Neural cell (in vitro differentiated cells): Measurements from ENCODE around the gene B4GALT5. TPM values are rescaled to one million over a fixed set of nuclear protein-coding genes. Genes with fewer than 3 reads are reported as not detected.

Experiments used
- H2AFZ ChIP-seq: fragments of 200-600, 300-800 bp; sonication (generic), shearing (Covaris generic); 2 replicates; pipeline ENCODE4 v1.6.0; 2014; ENCODE audit warnings: low read depth, mild to moderate bottlenecking, antibody characterized with exemption, low read length, moderate library complexity
- H3F3A ChIP-seq: fragments of 200-600 bp; shearing (Covaris generic); 2 replicates; pipeline ENCODE4 v1.6.1; 2016; ENCODE audit warnings: mild to moderate bottlenecking, moderate library complexity, mixed read lengths, antibody characterized with exemption, low read length; ENCODE audit not compliant: insufficient read depth, poor library complexity, severe bottlenecking
- H3K27ac ChIP-seq: fragments of 200-600, 300-800 bp; sonication (generic), shearing (Covaris generic); 2 replicates; pipeline ENCODE4 v1.5.1; 2014; ENCODE audit warnings: mild to moderate bottlenecking, low read length, moderate library complexity
- H3K27me3 ChIP-seq: fragments of 300-800, 200-600 bp; sonication (generic), shearing (Covaris generic); 2 replicates; pipeline ENCODE4 v1.6.0; 2014; ENCODE audit warnings: mild to moderate bottlenecking, low read depth, low read length, moderate library complexity; ENCODE audit not compliant: insufficient read depth
- H3K36me3 ChIP-seq: fragments of 300-800, 200-600 bp; sonication (generic), shearing (Covaris generic); 2 replicates; pipeline ENCODE4 v1.5.1; 2014; ENCODE audit warnings: mild to moderate bottlenecking, antibody characterized with exemption, low read length, moderate library complexity; ENCODE audit not compliant: insufficient read depth
- H3K4me2 ChIP-seq: fragments of 300-800, 200-600 bp; sonication (generic), shearing (Covaris generic); 2 replicates; pipeline ENCODE4 v1.6.0; 2014; ENCODE audit warnings: mild to moderate bottlenecking, low read length
- H3K4me3 ChIP-seq: fragments of 300-800, 200-600 bp; sonication (generic), shearing (Covaris generic); 2 replicates; pipeline ENCODE4 v1.5.1; 2014; ENCODE audit warnings: mild to moderate bottlenecking, low read length, moderate library complexity
- H3K79me2 ChIP-seq: fragments of 200-600 bp; shearing (Covaris generic); replicated peaks from 2 replicates; pipeline ENCODE4 v1.6.0; 2014; ENCODE audit warnings: mild to moderate bottlenecking, low read length, moderate library complexity; ENCODE audit not compliant: insufficient read depth
- H3K9ac ChIP-seq: fragments of 300-800, 200-600 bp; sonication (generic), shearing (Covaris generic); 2 replicates; pipeline ENCODE4 v1.6.1; 2016; ENCODE audit warnings: mild to moderate bottlenecking, low read length, mixed read lengths
- H3K9me2 ChIP-seq: fragments of 200-600 bp; shearing (Covaris generic); 2 replicates; pipeline ENCODE4 v1.6.1; 2016; ENCODE audit warnings: mild to moderate bottlenecking, low read length, mixed read lengths; ENCODE audit not compliant: insufficient read depth
- H3K9me3 ChIP-seq: fragments of 200-600, 300-800 bp; sonication (generic), shearing (Covaris generic); 2 replicates; pipeline ENCODE4 v1.6.1; 2016; ENCODE audit warnings: mild to moderate bottlenecking, mixed run types, low read length, moderate library complexity, mixed read lengths
- H4K20me1 ChIP-seq: fragments of 200-600 bp; shearing (Covaris generic); 2 replicates; pipeline ENCODE4 v1.6.1; 2016; ENCODE audit warnings: mild to moderate bottlenecking, mixed run types; ENCODE audit not compliant: insufficient read depth
- EP300 ChIP-seq: fragments of 450-650 bp; conservative IDR thresholded peaks from 2 replicates; pipeline ENCODE4 v1.6.1; 2014; ENCODE audit warnings: antibody characterized with exemption, mild to moderate bottlenecking, moderate library complexity; ENCODE audit not compliant: poor library complexity, severe bottlenecking
- EZH2 ChIP-seq: fragments of 200-600, 300-800 bp; shearing (Covaris generic), sonication (generic); IDR thresholded peaks from 2 replicates; pipeline ENCODE4 v1.6.1; 2014; ENCODE audit warnings: antibody characterized with exemption, low read length, borderline replicate concordance, mild to moderate bottlenecking; ENCODE audit not compliant: insufficient read depth, poor library complexity, severe bottlenecking
- MXI1 ChIP-seq: fragments of 450-650 bp; conservative IDR thresholded peaks from 2 replicates; pipeline ENCODE4 v1.6.1; 2014; ENCODE audit warnings: antibody characterized with exemption, mild to moderate bottlenecking; ENCODE audit not compliant: poor library complexity, severe bottlenecking
- POLR2AphosphoS5 ChIP-seq: IDR thresholded peaks from 2 replicates; pipeline ENCODE4 v1.6.1; 2012
- RAD21 ChIP-seq: fragments of 450-650 bp; conservative IDR thresholded peaks from 2 replicates; pipeline ENCODE4 v1.6.1; 2014; ENCODE audit warnings: antibody characterized with exemption, mild to moderate bottlenecking, moderate library complexity
- REST ChIP-seq: IDR thresholded peaks from 2 replicates; pipeline ENCODE4 v1.6.1; 2012; ENCODE audit warnings: borderline replicate concordance
- SMC3 ChIP-seq: fragments of 450-650 bp; conservative IDR thresholded peaks from 2 replicates; pipeline ENCODE4 v1.6.1; 2014; ENCODE audit warnings: antibody characterized with exemption, mild to moderate bottlenecking, moderate library complexity; ENCODE audit not compliant: poor library complexity
- TAF1 ChIP-seq: IDR thresholded peaks from 2 replicates; pipeline ENCODE4 v1.6.1; 2012; ENCODE audit warnings: low read depth
- polyA plus RNA-seq: library from polyadenylated mRNA; depleted of rRNA; stranded (reverse); fragments of >200 nt; gene quantifications from 2 replicates; pipeline ENCODE4 v1.2.3, GENCODE V29; 2014
- TF ChIP-seq, protein P1 (sequence below): fragments of 450-650 bp; IDR thresholded peaks from 2 replicates; pipeline ENCODE4 v1.5.1; 2014; ENCODE audit warnings: antibody characterized with exemption, mild to moderate bottlenecking, moderate library complexity; ENCODE audit not compliant: poor library complexity, severe bottlenecking

Gene B4GALT5
- polyA plus RNA-seq, 1 donor from 2014 or later, result 34.7 TPM

DNA sequence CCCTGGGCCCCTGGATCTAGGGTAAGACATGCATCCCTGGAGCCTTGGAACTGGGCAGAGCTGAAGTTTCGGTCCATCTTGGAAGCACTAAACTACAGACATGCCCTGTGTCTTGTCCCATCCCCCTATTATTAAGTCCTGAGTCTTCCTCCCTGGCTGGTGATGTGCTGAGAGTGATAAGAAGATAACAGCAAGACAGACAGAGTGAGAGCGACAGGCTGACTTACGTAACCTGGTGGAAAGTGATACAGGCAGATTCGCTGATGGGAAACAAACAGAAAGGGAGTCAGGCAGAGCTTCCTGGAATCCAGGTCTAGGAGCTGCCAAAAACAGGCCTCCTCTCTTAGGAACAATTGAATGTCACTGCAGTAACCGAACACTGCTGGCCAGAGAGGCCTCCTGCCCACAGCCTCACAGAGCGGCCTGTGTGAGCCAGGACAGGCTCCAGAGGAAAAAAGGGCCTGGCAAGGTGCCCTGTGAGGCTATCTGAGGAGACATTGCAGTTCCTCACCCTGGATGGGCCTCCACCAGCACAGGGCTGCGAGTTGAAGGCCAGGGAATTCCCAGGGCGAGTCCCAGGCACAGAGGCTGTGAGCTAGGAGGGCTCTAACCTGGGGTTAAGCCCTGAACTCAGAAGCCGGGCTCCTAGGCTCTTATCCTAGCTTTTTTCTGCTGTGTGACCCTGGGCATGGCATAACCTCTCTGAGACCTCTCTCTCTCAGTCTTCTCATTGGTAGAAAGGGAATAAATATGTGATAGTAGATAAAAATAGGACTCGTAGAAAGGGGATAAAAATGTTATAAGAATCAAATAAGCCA lies 34.2 kb upstream of the B4GALT5 start:
- Histone ChIP-seq H4K20me1 (no peaks in the 10 kb centered on the region), H3K9me3 (no peaks in the 10 kb centered on the region), H3K27me3 (no peaks in the 10 kb centered on the region), H3K9ac (no peak overlapping the region), H3K36me3 (no peaks in the 10 kb centered on the region), H3K4me2 (no peak overlapping the region), H3K27ac (no peak overlapping the region), H3K4me3 (no peak overlapping the region), H3F3A (no peaks in the 10 kb centered on the region), H3K79me2 (no peaks in the 10 kb centered on the region), H3K9me2 (no peaks in the 10 kb centered on the region), H2AFZ (no peak overlapping the region)
- TF ChIP-seq POLR2AphosphoS5, result no peak
- TF ChIP-seq TAF1, result no peak
- TF ChIP-seq REST, result no peak
- no peak for TF ChIP-seq EP300
- no peak for TF ChIP-seq MXI1
- no peak for TF ChIP-seq SMC3
- TF ChIP-seq, protein P1, sequence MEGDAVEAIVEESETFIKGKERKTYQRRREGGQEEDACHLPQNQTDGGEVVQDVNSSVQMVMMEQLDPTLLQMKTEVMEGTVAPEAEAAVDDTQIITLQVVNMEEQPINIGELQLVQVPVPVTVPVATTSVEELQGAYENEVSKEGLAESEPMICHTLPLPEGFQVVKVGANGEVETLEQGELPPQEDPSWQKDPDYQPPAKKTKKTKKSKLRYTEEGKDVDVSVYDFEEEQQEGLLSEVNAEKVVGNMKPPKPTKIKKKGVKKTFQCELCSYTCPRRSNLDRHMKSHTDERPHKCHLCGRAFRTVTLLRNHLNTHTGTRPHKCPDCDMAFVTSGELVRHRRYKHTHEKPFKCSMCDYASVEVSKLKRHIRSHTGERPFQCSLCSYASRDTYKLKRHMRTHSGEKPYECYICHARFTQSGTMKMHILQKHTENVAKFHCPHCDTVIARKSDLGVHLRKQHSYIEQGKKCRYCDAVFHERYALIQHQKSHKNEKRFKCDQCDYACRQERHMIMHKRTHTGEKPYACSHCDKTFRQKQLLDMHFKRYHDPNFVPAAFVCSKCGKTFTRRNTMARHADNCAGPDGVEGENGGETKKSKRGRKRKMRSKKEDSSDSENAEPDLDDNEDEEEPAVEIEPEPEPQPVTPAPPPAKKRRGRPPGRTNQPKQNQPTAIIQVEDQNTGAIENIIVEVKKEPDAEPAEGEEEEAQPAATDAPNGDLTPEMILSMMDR, result no peak

GRCh38 chr20:49742948-49743347 lies 29.3 kb upstream of the B4GALT5 start:
- H3K27ac ChIP-seq, result no peak overlapping the region
- TF ChIP-seq EP300 (no peak), MXI1 (no peak), REST (no peak), TAF1 (no peak), POLR2AphosphoS5 (no peak), EZH2 (no peak), SMC3 (no peak), RAD21 (no peak)
- TF ChIP-seq, protein P1, result no peak
- H3K9me3 ChIP-seq, result no peaks in the 10 kb centered on the region
- H3K4me3 ChIP-seq, result no peak overlapping the region
- H3K36me3 ChIP-seq, result no peaks in the 10 kb centered on the region
- no peak overlapping the region for H2AFZ ChIP-seq
- no peak overlapping the region for H3K9ac ChIP-seq
- H3K79me2 ChIP-seq, result no peaks in the 10 kb centered on the region
- H3K27me3 ChIP-seq, result no peaks in the 10 kb centered on the region
- H3K4me2 ChIP-seq, result no peak overlapping the region
- no peaks in the 10 kb centered on the region for H4K20me1 ChIP-seq
- no peaks in the 10 kb centered on the region for H3K9me2 ChIP-seq
- no peaks in the 10 kb centered on the region for H3F3A ChIP-seq
